GM23338 (cell line): Measurements from ENCODE around the gene TENM3. TPM values are rescaled to one million over a fixed set of nuclear protein-coding genes. Genes with fewer than 3 reads are reported as not detected.
A peak's percentile ranks its signal among the peaks of the same experiment; 100 is the strongest.

ENCODE experiments used
- ATAC-seq: fragments of 200-7000 bp; cut with Tn5 transposase; 3 replicates; pipeline ENCODE4 v1.9.1; 2020
- DNase-seq: peaks from one replicate; pipeline ENCODE4 v3.0.0-alpha.2; 2015; ENCODE audit warnings: low spot score
- H2AFZ ChIP-seq: fragments of 200-600 bp; sonication (generic); 2 replicates; pipeline ENCODE4 v1.8.0; 2016; ENCODE audit warnings: antibody characterized with exemption, mild to moderate bottlenecking, moderate library complexity
- H3F3A ChIP-seq: fragments of 200-600 bp; sonication (generic); replicated peaks from 2 replicates; pipeline ENCODE4 v1.8.0; 2017; ENCODE audit warnings: antibody characterized with exemption, mixed run types, low read depth
- H3K27ac ChIP-seq: fragments of 200-600 bp; sonication (generic); 2 replicates; pipeline ENCODE4 v1.6.1; 2016; ENCODE audit warnings: low read depth
- H3K27me3 ChIP-seq: fragments of 200-600 bp; sonication (generic); 2 replicates; pipeline ENCODE4 v1.8.0; 2016; ENCODE audit warnings: mild to moderate bottlenecking, mixed run types, moderate library complexity; ENCODE audit not compliant: insufficient read depth
- H3K36me3 ChIP-seq: fragments of 200-600 bp; sonication (generic); 2 replicates; pipeline ENCODE4 v1.8.0; 2016; ENCODE audit warnings: mild to moderate bottlenecking; ENCODE audit not compliant: insufficient read depth
- H3K4me1 ChIP-seq: fragments of 200-600 bp; sonication (generic); 2 replicates; pipeline ENCODE4 v1.8.0; 2016; ENCODE audit warnings: mild to moderate bottlenecking, moderate library complexity; ENCODE audit not compliant: insufficient read depth
- H3K4me2 ChIP-seq: fragments of 200-600 bp; sonication (generic); 2 replicates; pipeline ENCODE4 v1.7.1; 2017; ENCODE audit warnings: mixed run types
- H3K4me3 ChIP-seq: fragments of 200-600 bp; sonication (generic); 2 replicates; pipeline ENCODE4 v1.6.1; 2016; ENCODE audit warnings: mixed run types
- H3K79me2 ChIP-seq: fragments of 200-600 bp; sonication (generic); replicated peaks from 2 replicates; pipeline ENCODE4 v1.8.0; 2017; ENCODE audit warnings: mild to moderate bottlenecking; ENCODE audit not compliant: insufficient read depth
- H3K9me2 ChIP-seq: fragments of 200-600 bp; sonication (generic); 2 replicates; pipeline ENCODE4 v1.8.0; 2017; ENCODE audit not compliant: insufficient read depth
- H4K20me1 ChIP-seq: fragments of 200-600 bp; sonication (generic); replicated peaks from 2 replicates; pipeline ENCODE4 v1.8.0; 2017; ENCODE audit warnings: mild to moderate bottlenecking; ENCODE audit not compliant: insufficient read depth
- H3K27ac Mint-ChIP-seq: 2 replicates; pipeline ENCODE4 v1.8.0; 2020; ENCODE audit warnings: inconsistent platforms, mild to moderate bottlenecking, moderate library complexity, mixed read lengths
- H3K27me3 Mint-ChIP-seq: 3 replicates; pipeline ENCODE4 v1.8.0; 2022; ENCODE audit warnings: low read depth, mild to moderate bottlenecking, moderate library complexity, mixed read lengths, inconsistent platforms; ENCODE audit not compliant: insufficient read depth, poor library complexity
- H3K36me3 Mint-ChIP-seq: 3 replicates; pipeline ENCODE4 v1.8.0; 2021; ENCODE audit warnings: low read depth, mild to moderate bottlenecking, inconsistent platforms, moderate library complexity, mixed read lengths
- H3K4me1 Mint-ChIP-seq: 3 replicates; pipeline ENCODE4 v1.8.0; 2020; ENCODE audit warnings: mild to moderate bottlenecking, inconsistent platforms, mixed read lengths
- H3K4me3 Mint-ChIP-seq: 3 replicates; pipeline ENCODE4 v1.8.0; 2021; ENCODE audit warnings: moderate library complexity, mild to moderate bottlenecking, inconsistent platforms, mixed read lengths
- H3K9me3 Mint-ChIP-seq: 3 replicates; pipeline ENCODE4 v1.8.0; 2020; ENCODE audit warnings: moderate library complexity, mild to moderate bottlenecking, inconsistent platforms, mixed read lengths
- EZH2 ChIP-seq: fragments of 200-600 bp; sonication (generic); IDR thresholded peaks from one replicate; pipeline ENCODE4 v1.8.0; 2017; ENCODE audit warnings: antibody characterized with exemption, mild to moderate bottlenecking, low read depth; ENCODE audit not compliant: unreplicated experiment
- EZH2phosphoT487 ChIP-seq: fragments of 200-600 bp; sonication (generic); IDR thresholded peaks from one replicate; pipeline ENCODE4 v1.8.1; 2018; ENCODE audit warnings: antibody characterized with exemption; ENCODE audit not compliant: unreplicated experiment
- JUNB ChIP-seq: IDR thresholded peaks from one replicate; pipeline ENCODE4 v1.6.1; 2016; ENCODE audit warnings: antibody characterized with exemption; ENCODE audit not compliant: unreplicated experiment
- POLR2AphosphoS5 ChIP-seq: IDR thresholded peaks from 2 replicates; pipeline ENCODE4 v1.6.1; 2016; ENCODE audit warnings: antibody characterized with exemption, low read depth
- ZNF114 ChIP-seq: fragments of 250-450 bp; sonication (Bioruptor Pico); IDR thresholded peaks from 2 replicates; pipeline ENCODE4 v1.5.0; 2020; ENCODE audit warnings: mild to moderate bottlenecking, moderate library complexity
- ZNF331 ChIP-seq: fragments of 250-450 bp; sonication (Bioruptor Pico); IDR thresholded peaks from 2 replicates; pipeline ENCODE4 v1.5.0; 2020; ENCODE audit warnings: low read depth, mild to moderate bottlenecking, moderate library complexity
- polyA plus RNA-seq: library from polyadenylated mRNA; unstranded; fragments of >200 nt; fragmentation: Nextera tagmentation; extraction: Ambion mirVana; gene quantifications from 2 replicates; pipeline ENCODE4 v1.2.1, GENCODE V29; 2016
- total RNA-seq: library from RNA; depleted of rRNA; stranded (reverse); fragments of >200 nt; shearing (Covaris generic); gene quantifications from 2 replicates; pipeline ENCODE4 v1.2.3, GENCODE V29; 2014
- TF ChIP-seq, protein P1 (sequence below): IDR thresholded peaks from 2 replicates; pipeline ENCODE4 v1.6.1; 2016; ENCODE audit warnings: antibody characterized with exemption
- TF ChIP-seq, protein P2 (sequence below), 2 experiments: fragments of 200-600 bp in 1 of 2; sonication (generic) in 1 of 2; conservative IDR thresholded peaks; 2 replicates each; pipeline versions ENCODE4 v1.5.1 to v1.6.1; 2016 to 2017; ENCODE audit warnings: antibody characterized with exemption in 2 of 2, low read depth in 2 of 2, mild to moderate bottlenecking in 2 of 2, moderate library complexity in 1 of 2
- TF ChIP-seq, protein P3 (sequence below): fragments of 250-450 bp; sonication (Bioruptor Pico); IDR thresholded peaks from 2 replicates; pipeline ENCODE4 v1.5.0; 2020; ENCODE audit warnings: mild to moderate bottlenecking, moderate library complexity

Gene TENM3
- total and polyA plus RNA-seq, 2 experiments from 2014 or later = 22.2 to 128 TPM

DNA sequence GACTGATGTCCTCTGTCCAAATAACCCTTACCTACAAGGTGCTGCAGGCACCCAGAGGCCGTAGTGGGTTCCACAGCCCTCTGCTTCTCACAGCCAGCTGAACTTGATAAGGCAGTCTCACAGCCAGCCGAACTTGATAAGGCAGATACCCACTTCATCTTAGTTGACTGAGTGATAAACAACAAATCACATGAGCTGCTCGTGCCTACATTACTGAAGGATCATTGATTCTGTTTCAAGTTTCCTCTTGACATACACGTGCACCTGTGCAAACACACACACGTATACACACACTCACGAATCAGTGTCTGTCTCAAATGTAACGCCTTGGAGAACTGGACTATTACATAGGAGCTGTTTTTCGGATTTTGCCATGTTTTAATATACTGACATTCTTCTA, 397.7 kb downstream of the TENM3 start:
- Histone ChIP-seq H2AFZ (no peak overlapping the region), H3K27ac (no peak overlapping the region), H3K27me3 (no peaks in the 10 kb centered on the region), H3K9me2 (no peaks in the 10 kb centered on the region), H3F3A (no peaks in the 10 kb centered on the region), H3K4me3 (no peak overlapping the region), H4K20me1 (no peaks in the 10 kb centered on the region), H3K79me2 (no peaks in the 10 kb centered on the region), H3K4me1 (no peaks in the 10 kb centered on the region), H3K36me3 (no peaks in the 10 kb centered on the region), H3K4me2 (no peak overlapping the region)
- Mint-ChIP-seq H3K4me3 (no peak overlapping the region), H3K27ac (no peak overlapping the region), H3K4me1 (no peaks in the 10 kb centered on the region), H3K36me3 (peaks cover 10% of the 10 kb centered on the region), H3K9me3 (peaks cover 4% of the 10 kb centered on the region), H3K27me3 (no peaks in the 10 kb centered on the region)
- DNase-seq = no peak
- ATAC-seq = peak; percentile 53
- TF ChIP-seq ZNF331 = no peak
- TF ChIP-seq EZH2 = no peak
- TF ChIP-seq POLR2AphosphoS5 = no peak

DNA sequence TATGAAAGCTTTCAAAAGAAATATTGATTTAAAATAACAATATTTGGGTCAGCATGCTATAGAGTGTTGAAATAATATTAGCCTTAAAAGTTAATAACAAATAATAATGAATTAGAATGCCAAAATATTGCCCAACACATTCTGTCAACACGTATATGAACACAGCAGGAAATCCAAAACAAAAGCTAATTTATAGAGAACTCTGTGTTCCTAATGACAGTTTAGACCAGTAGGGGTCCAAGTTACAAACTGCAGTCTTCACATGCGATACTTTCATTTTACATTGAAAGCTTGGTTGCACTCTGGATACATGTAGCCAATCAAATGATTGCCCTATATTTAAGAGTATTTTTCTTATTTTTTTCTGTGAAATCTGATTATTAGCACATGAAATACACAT, 399.6 kb downstream of the TENM3 start:
- DNase-seq (no peak), ATAC-seq (no peak)
- no peaks in the 10 kb centered on the region for H3K36me3 ChIP-seq
- H3K9me3 Mint-ChIP-seq = peaks cover 4% of the 10 kb centered on the region
- H3F3A ChIP-seq = no peaks in the 10 kb centered on the region
- H3K4me1 Mint-ChIP-seq = no peaks in the 10 kb centered on the region
- no peak overlapping the region for H3K4me2 ChIP-seq
- H3K9me2 ChIP-seq = no peaks in the 10 kb centered on the region
- H3K4me3 ChIP-seq = no peak overlapping the region
- H3K79me2 ChIP-seq = no peaks in the 10 kb centered on the region
- no peaks in the 10 kb centered on the region for H3K27me3 Mint-ChIP-seq
- no peak overlapping the region for H3K27ac Mint-ChIP-seq
- no peak for TF ChIP-seq JUNB
- TF ChIP-seq, protein P1, sequence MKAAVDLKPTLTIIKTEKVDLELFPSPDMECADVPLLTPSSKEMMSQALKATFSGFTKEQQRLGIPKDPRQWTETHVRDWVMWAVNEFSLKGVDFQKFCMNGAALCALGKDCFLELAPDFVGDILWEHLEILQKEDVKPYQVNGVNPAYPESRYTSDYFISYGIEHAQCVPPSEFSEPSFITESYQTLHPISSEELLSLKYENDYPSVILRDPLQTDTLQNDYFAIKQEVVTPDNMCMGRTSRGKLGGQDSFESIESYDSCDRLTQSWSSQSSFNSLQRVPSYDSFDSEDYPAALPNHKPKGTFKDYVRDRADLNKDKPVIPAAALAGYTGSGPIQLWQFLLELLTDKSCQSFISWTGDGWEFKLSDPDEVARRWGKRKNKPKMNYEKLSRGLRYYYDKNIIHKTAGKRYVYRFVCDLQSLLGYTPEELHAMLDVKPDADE = no peak
- no peak for TF ChIP-seq ZNF114 (CRISPR knock-in tag)
- TF ChIP-seq EZH2phosphoT487 = no peak
- TF ChIP-seq, protein P2, sequence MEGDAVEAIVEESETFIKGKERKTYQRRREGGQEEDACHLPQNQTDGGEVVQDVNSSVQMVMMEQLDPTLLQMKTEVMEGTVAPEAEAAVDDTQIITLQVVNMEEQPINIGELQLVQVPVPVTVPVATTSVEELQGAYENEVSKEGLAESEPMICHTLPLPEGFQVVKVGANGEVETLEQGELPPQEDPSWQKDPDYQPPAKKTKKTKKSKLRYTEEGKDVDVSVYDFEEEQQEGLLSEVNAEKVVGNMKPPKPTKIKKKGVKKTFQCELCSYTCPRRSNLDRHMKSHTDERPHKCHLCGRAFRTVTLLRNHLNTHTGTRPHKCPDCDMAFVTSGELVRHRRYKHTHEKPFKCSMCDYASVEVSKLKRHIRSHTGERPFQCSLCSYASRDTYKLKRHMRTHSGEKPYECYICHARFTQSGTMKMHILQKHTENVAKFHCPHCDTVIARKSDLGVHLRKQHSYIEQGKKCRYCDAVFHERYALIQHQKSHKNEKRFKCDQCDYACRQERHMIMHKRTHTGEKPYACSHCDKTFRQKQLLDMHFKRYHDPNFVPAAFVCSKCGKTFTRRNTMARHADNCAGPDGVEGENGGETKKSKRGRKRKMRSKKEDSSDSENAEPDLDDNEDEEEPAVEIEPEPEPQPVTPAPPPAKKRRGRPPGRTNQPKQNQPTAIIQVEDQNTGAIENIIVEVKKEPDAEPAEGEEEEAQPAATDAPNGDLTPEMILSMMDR (conservative IDR thresholded peaks at IDR 0.05; ENCODE audit: low read depth in 2 of 2) = peak in 1 of 2 experiments; percentile 29; a peak in 1 of 4 replicates
- TF ChIP-seq, protein P3, sequence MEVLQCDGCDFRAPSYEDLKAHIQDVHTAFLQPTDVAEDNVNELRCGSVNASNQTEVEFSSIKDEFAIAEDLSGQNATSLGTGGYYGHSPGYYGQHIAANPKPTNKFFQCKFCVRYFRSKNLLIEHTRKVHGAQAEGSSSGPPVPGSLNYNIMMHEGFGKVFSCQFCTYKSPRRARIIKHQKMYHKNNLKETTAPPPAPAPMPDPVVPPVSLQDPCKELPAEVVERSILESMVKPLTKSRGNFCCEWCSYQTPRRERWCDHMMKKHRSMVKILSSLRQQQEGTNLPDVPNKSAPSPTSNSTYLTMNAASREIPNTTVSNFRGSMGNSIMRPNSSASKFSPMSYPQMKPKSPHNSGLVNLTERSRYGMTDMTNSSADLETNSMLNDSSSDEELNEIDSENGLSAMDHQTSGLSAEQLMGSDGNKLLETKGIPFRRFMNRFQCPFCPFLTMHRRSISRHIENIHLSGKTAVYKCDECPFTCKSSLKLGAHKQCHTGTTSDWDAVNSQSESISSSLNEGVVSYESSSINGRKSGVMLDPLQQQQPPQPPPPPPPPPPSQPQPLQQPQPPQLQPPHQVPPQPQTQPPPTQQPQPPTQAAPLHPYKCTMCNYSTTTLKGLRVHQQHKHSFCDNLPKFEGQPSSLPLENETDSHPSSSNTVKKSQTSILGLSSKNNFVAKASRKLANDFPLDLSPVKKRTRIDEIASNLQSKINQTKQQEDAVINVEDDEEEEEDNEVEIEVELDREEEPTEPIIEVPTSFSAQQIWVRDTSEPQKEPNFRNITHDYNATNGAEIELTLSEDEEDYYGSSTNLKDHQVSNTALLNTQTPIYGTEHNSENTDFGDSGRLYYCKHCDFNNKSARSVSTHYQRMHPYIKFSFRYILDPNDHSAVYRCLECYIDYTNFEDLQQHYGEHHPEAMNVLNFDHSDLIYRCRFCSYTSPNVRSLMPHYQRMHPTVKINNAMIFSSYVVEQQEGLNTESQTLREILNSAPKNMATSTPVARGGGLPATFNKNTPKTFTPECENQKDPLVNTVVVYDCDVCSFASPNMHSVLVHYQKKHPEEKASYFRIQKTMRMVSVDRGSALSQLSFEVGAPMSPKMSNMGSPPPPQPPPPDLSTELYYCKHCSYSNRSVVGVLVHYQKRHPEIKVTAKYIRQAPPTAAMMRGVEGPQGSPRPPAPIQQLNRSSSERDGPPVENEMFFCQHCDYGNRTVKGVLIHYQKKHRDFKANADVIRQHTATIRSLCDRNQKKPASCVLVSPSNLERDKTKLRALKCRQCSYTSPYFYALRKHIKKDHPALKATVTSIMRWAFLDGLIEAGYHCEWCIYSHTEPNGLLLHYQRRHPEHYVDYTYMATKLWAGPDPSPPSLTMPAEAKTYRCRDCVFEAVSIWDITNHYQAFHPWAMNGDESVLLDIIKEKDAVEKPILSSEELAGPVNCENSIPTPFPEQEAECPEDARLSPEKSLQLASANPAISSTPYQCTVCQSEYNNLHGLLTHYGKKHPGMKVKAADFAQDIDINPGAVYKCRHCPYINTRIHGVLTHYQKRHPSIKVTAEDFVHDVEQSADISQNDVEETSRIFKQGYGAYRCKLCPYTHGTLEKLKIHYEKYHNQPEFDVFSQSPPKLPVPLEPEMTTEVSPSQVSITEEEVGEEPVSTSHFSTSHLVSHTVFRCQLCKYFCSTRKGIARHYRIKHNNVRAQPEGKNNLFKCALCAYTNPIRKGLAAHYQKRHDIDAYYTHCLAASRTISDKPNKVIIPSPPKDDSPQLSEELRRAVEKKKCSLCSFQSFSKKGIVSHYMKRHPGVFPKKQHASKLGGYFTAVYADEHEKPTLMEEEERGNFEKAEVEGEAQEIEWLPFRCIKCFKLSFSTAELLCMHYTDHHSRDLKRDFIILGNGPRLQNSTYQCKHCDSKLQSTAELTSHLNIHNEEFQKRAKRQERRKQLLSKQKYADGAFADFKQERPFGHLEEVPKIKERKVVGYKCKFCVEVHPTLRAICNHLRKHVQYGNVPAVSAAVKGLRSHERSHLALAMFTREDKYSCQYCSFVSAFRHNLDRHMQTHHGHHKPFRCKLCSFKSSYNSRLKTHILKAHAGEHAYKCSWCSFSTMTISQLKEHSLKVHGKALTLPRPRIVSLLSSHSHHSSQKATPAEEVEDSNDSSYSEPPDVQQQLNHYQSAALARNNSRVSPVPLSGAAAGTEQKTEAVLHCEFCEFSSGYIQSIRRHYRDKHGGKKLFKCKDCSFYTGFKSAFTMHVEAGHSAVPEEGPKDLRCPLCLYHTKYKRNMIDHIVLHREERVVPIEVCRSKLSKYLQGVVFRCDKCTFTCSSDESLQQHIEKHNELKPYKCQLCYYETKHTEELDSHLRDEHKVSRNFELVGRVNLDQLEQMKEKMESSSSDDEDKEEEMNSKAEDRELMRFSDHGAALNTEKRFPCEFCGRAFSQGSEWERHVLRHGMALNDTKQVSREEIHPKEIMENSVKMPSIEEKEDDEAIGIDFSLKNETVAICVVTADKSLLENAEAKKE (CRISPR knock-in tag) = no peak
- H3K4me3 Mint-ChIP-seq = no peak overlapping the region
- H3K27me3 ChIP-seq = no peaks in the 10 kb centered on the region
- no peak overlapping the region for H3K27ac ChIP-seq
- no peaks in the 10 kb centered on the region for H3K4me1 ChIP-seq
- peaks cover 13% of the 10 kb centered on the region for H3K36me3 Mint-ChIP-seq
- H4K20me1 ChIP-seq = no peaks in the 10 kb centered on the region
- H2AFZ ChIP-seq = no peak overlapping the region
